GM12878 (cell line): Measurements from ENCODE around the gene SPDYE4. TPM values are rescaled to one million over a fixed set of nuclear protein-coding genes. Genes with fewer than 3 reads are reported as not detected.

Experiments
- ASH2L ChIP-seq: fragments of 300-600, 200-600 bp; sonication (generic); IDR thresholded peaks from 2 replicates; pipeline ENCODE4 v1.6.1; 2017; ENCODE audit warnings: low read depth, mild to moderate bottlenecking, borderline replicate concordance
- CREM ChIP-seq: IDR thresholded peaks from 2 replicates; pipeline ENCODE4 v1.6.1; 2014; ENCODE audit warnings: antibody characterized with exemption, low read depth
- EED ChIP-seq: sonication (generic); IDR thresholded peaks from 2 replicates; pipeline ENCODE4 v1.6.1; 2016; ENCODE audit warnings: antibody characterized with exemption, low read depth
- ESRRA ChIP-seq: IDR thresholded peaks from 2 replicates; pipeline ENCODE4 v1.6.1; 2012; ENCODE audit warnings: mild to moderate bottlenecking, low read length, improper control_type of control experiment
- FOS ChIP-seq: IDR thresholded peaks from 3 replicates; pipeline ENCODE4 v1.6.1; 2011; ENCODE audit warnings: borderline replicate concordance; ENCODE audit not compliant: insufficient read length; ENCODE audit errors: extremely low read depth
- IKZF1 ChIP-seq: fragments of 450-650 bp; conservative IDR thresholded peaks from 2 replicates; pipeline ENCODE4 v1.6.1; 2017; ENCODE audit warnings: antibody characterized with exemption, mild to moderate bottlenecking
- IKZF2 ChIP-seq, 2 experiments: fragments of 450-650 bp; IDR thresholded peaks; 2 replicates each; pipeline ENCODE4 v1.6.1; 2017; ENCODE audit warnings: mild to moderate bottlenecking in 2 of 2, moderate library complexity in 2 of 2
- KDM1A ChIP-seq: fragments of 200-600 bp; sonication (generic); IDR thresholded peaks from 2 replicates; pipeline ENCODE4 v1.6.1; 2016; ENCODE audit warnings: borderline replicate concordance
- NFIC ChIP-seq: IDR thresholded peaks from 2 replicates; pipeline ENCODE4 v1.6.1; 2012; ENCODE audit warnings: low read depth, mild to moderate bottlenecking, inconsistent platforms, low read length, moderate library complexity
- PAX5 ChIP-seq: IDR thresholded peaks from 2 replicates; pipeline ENCODE4 v1.6.1; 2011; ENCODE audit warnings: low read depth, low read length, borderline replicate concordance
- POLR2A ChIP-seq: IDR thresholded peaks from 2 replicates; pipeline ENCODE4 v1.6.1; 2011; ENCODE audit warnings: low read depth, mild to moderate bottlenecking, low read length
- POLR2AphosphoS5 ChIP-seq: IDR thresholded peaks from 2 replicates; pipeline ENCODE4 v1.6.1; 2011; ENCODE audit warnings: mild to moderate bottlenecking, low read length, inconsistent platforms
- RBBP5 ChIP-seq: fragments of 200-600 bp; sonication (generic); conservative IDR thresholded peaks from 2 replicates; pipeline ENCODE4 v1.6.1; 2016
- RCOR1 ChIP-seq: conservative IDR thresholded peaks from 2 replicates; pipeline ENCODE4 v1.6.1; 2012; ENCODE audit warnings: low read depth, low read length, improper control_type of control experiment
- SREBF2 ChIP-seq: IDR thresholded peaks from 2 replicates; pipeline ENCODE4 v1.6.1; 2012; ENCODE audit warnings: mild to moderate bottlenecking, low read length
- TARDBP ChIP-seq: IDR thresholded peaks from 2 replicates; pipeline ENCODE4 v1.6.1; 2016; ENCODE audit warnings: borderline replicate concordance
- TCF3 ChIP-seq: IDR thresholded peaks from 2 replicates; pipeline ENCODE4 v1.6.1; 2012; ENCODE audit warnings: low read depth, mild to moderate bottlenecking, low read length, borderline replicate concordance; ENCODE audit not compliant: insufficient read depth
- WRNIP1 ChIP-seq: IDR thresholded peaks from 2 replicates; pipeline ENCODE4 v1.6.1; 2011; ENCODE audit warnings: low read depth, low read length, improper control_type of control experiment, borderline replicate concordance
- YY1 ChIP-seq: IDR thresholded peaks from 2 replicates; pipeline ENCODE4 v1.6.1; 2011; ENCODE audit warnings: low read depth, mild to moderate bottlenecking, low read length
- ZBTB40 ChIP-seq: fragments of 450-650 bp; IDR thresholded peaks from 2 replicates; pipeline ENCODE4 v1.6.1; 2016; ENCODE audit warnings: mild to moderate bottlenecking, moderate library complexity, borderline replicate concordance
- polyA plus RNA-seq, 11 experiments: library from polyadenylated mRNA; depleted of rRNA in 4 of 11; unstranded in 6 of 11; stranded (reverse) in 5 of 11; fragments of >200 nt; fragmentation: Nextera tagmentation in 4 of 11; fragmentation: Illumina TruSeq in 1 of 11; extraction: Ambion mirVana in 4 of 11; extraction: Trizol in 1 of 11; gene quantifications; 1 replicate in 1 of 11; 2 replicates in 10 of 11; pipeline versions ENCODE4 v1.2.1 to v1.2.3, GENCODE V29; 2011 to 2016; ENCODE audit warnings: inconsistent platforms in 2 of 11, missing spikeins in 2 of 11, low read depth in 1 of 11
- total RNA-seq, 4 experiments: library from RNA; depleted of rRNA in 3 of 4; stranded (reverse); fragments of >200 nt in 3 of 4; fragmentation: Illumina TruSeq in 1 of 4; extraction: Trizol in 1 of 4; gene quantifications; 2 replicates each; pipeline versions ENCODE4 v1.2.1 to v1.2.3, GENCODE V29; 2013 to 2021
- TF ChIP-seq, protein P1 (sequence below): fragments of 450-650 bp; IDR thresholded peaks from 2 replicates; pipeline ENCODE4 v1.6.1; 2017; ENCODE audit warnings: low read depth, mild to moderate bottlenecking, moderate library complexity
- TF ChIP-seq, protein P2 (sequence below): fragments of 450-650 bp; IDR thresholded peaks from 2 replicates; pipeline ENCODE4 v1.6.1; 2017; ENCODE audit warnings: mild to moderate bottlenecking, moderate library complexity

Gene SPDYE4
- total and polyA plus RNA-seq, 10 of the 15 experiments (the other 5 are each of a cell fraction or from before 2014, with no cell fraction given) = 0.07 to 0.18 TPM; not detected in 8

GRCh38 chr17:8806926-8807550 lies 48.7 kb upstream of the SPDYE4 start (continued):
- TF ChIP-seq POLR2AphosphoS5 (peak; percentile 76; the same call in 1 of the 2 replicates), TCF3 (0 out of 2 replicates have a peak, but pooled peaks have one; percentile 29), RCOR1 (no peak), ZBTB40 (peak; percentile 77), YY1 (no peak), RBBP5 (no peak), POLR2A (peak; percentile 71), SREBF2 (no peak), CREM (peak; percentile 81), IKZF2 (IDR thresholded peaks at IDR 0.05) (peak; percentile 93 to 95), FOS (peak; percentile 53), PAX5 (0 out of 2 replicates have a peak, but pooled peaks have one; percentile 35), EED (peak; percentile 75), IKZF1 (peak; percentile 93), NFIC (peak; percentile 78; the same call in 1 of the 2 replicates), ESRRA (no peak), KDM1A (no peak), ASH2L (0 out of 2 replicates have a peak, but pooled peaks have one; percentile 35), WRNIP1 (no peak), TARDBP (no peak; the same call in 1 of the 2 replicates)
- TF ChIP-seq, protein P1, sequence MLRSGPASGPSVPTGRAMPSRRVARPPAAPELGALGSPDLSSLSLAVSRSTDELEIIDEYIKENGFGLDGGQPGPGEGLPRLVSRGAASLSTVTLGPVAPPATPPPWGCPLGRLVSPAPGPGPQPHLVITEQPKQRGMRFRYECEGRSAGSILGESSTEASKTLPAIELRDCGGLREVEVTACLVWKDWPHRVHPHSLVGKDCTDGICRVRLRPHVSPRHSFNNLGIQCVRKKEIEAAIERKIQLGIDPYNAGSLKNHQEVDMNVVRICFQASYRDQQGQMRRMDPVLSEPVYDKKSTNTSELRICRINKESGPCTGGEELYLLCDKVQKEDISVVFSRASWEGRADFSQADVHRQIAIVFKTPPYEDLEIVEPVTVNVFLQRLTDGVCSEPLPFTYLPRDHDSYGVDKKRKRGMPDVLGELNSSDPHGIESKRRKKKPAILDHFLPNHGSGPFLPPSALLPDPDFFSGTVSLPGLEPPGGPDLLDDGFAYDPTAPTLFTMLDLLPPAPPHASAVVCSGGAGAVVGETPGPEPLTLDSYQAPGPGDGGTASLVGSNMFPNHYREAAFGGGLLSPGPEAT = peak; percentile 96
- TF ChIP-seq, protein P2, sequence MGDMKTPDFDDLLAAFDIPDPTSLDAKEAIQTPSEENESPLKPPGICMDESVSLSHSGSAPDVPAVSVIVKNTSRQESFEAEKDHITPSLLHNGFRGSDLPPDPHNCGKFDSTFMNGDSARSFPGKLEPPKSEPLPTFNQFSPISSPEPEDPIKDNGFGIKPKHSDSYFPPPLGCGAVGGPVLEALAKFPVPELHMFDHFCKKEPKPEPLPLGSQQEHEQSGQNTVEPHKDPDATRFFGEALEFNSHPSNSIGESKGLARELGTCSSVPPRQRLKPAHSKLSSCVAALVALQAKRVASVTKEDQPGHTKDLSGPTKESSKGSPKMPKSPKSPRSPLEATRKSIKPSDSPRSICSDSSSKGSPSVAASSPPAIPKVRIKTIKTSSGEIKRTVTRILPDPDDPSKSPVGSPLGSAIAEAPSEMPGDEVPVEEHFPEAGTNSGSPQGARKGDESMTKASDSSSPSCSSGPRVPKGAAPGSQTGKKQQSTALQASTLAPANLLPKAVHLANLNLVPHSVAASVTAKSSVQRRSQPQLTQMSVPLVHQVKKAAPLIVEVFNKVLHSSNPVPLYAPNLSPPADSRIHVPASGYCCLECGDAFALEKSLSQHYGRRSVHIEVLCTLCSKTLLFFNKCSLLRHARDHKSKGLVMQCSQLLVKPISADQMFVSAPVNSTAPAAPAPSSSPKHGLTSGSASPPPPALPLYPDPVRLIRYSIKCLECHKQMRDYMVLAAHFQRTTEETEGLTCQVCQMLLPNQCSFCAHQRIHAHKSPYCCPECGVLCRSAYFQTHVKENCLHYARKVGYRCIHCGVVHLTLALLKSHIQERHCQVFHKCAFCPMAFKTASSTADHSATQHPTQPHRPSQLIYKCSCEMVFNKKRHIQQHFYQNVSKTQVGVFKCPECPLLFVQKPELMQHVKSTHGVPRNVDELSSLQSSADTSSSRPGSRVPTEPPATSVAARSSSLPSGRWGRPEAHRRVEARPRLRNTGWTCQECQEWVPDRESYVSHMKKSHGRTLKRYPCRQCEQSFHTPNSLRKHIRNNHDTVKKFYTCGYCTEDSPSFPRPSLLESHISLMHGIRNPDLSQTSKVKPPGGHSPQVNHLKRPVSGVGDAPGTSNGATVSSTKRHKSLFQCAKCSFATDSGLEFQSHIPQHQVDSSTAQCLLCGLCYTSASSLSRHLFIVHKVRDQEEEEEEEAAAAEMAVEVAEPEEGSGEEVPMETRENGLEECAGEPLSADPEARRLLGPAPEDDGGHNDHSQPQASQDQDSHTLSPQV = no peak
